NCI-H2196 (cell line): ENCODE results near the gene ADGRG3.

Experiments
- DNase-seq: peaks from one replicate; lab custom pipeline; 2025; ENCODE audit not compliant: unreplicated experiment; lab: John Stamatoyannopoulos, UW

Gene ADGRG3

DNA sequence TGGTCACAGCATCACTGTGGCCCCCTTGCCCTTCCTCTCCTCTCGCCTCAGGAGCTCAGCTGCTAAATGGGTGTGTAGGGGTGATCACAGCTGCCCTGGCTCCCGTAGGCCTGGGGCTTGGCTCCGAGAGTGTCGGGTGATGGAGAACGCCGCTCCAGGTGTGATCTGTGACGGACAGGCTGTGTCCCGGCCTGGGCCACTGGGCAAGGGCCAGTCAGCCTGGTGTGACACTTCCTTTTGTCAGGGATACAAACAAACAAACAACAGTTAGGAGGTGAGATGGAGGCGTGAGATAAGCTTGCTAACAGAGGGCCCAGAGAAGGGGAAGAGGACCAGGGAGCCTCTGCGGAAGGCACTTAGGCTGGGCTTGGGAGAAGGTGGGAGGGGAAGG, 37.7 kb upstream of the ADGRG3 start:
- no peak for DNase-seq

DNA sequence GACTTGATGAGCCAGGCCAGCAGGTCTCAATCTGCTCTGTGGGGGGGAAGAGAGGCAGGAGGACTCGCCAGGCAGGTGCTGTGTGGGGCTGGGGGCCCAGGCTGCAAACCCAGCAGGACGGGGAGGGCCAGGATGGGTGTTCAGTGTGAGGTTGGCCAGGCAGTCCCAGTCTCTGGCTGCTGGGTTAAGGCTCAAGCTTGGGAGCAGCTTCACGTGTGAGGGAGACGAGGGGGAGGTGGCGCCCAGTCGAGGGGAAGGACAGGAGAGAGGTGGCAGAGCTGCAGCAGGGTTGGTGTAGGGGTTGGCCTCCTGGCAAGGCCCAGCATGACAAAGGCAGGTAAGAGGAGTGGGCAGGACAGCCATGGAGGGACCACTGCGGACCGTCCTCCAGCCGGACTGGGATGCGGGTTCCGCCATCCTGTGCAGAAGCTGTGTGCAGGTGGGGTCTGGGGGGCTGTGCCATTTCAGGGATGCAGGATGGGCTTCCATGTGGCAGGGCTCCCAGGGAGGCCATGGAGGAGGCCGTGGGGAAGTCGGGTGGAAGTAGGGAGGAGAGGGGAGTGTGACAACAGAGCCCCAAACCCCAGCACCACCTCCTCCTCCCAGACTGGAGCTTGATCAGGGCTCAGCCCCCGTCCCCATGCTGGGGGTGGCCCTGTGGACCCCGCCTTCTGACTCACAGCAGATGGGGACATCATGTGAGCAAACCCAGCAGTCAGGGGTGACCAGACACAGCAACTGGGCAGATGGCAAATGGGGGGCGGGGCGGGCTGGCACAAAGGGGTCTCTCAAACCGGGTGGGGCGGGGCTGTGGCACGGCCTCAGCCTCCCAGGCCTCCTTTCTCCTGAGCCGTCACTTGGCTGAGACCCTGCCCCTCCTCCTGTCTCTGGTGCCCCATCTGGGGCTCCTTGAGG, 36.9 kb upstream of the ADGRG3 start:
- DNase-seq, result no peak

DNA sequence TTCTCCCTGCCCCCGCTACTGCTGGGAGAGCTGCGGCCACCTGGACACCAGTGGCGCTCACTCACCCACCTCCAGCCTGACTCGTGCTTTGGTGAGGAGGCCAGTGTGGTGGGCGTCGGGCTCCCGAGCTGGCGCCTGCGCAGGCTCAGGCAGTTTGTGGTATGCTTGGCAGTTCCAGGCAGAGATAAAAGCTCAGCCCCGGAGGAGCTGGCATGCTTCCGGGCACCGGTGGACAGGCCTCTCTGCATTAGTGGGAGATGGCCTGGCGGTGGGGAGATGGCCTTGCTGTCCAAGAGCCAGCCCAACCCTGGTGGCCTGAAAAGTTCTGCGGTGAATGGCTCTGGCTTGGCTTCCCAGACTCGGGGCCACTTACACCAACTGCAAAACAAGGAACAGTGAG, 35.5 kb upstream of the ADGRG3 start:
- no peak for DNase-seq

DNA sequence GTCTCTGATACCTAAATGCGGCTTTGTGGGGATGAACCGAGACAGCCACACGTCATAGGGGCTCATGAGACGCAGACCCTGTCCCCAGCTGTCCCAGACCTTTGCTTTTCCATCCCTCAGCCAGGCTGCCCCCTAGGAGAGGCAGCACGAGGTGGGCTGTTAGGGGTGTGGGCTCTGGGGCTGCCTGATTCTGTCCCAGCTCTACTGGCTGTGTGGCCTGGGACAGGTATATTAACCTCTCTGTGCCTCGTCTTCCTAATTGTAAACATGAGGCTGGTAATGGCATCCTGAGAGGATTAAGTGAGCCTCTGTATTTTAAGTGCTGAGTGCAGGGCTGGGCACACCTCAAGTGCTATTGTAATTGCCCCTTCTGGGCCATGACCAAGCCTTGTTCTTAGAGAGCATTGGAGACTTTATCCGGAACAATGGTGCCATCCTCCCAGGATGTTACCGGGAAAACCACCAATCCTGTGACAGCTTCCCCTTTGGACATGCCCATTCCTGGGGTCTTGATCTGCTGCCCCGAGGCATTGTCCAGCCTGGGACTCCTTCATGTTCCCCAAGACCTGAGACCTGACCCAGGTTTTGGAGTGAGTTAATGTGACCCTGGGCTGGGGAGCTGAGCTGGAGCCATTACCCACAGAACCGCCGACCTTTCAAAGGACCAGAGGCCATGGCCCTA, 34.6 kb upstream of the ADGRG3 start:
- no peak for DNase-seq

DNA sequence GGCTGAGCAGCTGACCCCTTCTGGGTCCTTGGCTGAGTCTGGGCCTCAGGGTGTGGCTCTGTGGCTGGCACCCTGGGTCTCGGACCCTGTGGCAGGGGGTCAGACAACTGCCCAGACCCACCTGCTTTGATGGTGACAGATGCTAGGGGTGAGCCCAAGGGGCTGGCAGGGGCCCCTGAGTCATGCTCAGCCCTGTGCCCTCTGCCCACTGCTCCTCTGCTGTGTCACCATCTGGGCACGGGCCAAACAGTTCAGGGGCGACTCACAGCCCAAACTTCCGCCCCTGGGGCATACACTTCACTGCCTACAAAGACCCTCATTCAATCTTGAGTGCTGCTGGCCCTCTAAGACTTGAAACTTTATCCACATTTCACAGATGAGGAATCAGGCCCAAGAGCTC, 33.9 kb upstream of the ADGRG3 start:
- DNase-seq, result no peak

DNA sequence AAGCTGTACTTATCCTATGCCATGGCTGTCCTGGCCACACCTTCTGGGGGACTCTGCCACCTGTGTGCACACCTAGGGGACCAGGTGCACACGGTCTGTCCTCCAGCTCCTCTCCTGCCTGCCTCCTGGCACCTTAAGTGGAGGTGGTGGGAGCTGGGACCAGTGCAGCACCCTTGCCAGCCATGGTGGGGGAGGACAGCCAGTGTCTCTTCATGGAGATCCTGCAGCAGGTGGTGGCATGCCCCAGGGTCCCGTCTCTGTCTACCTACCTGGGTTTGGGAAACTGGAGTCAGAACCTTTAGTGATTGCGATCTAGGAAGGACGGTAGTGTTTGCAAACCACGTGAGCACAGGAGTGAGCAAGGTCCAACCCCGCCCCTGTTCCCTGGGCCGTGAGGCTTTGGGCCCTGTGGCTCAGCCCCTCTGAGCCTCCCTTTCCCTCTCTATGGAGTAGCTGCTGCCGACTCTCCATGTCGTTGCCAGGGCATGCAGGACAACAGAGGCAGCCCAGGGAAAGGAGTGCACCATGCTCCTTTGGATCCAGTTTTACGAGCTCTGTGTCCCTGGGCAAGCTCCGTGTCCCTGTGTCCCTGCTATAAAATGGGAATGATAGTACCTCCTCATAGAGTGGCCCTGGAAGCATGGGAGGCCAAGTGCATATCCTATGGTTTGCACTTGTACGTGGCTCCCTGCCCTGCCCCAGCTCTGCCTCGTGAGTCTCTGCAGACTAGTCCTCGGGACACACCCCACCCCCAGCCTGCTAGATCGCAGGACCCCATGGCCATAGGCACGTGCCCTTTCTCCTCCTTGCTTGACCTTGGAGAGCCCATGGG, 32.6 kb upstream of the ADGRG3 start:
- no peak for DNase-seq

DNA sequence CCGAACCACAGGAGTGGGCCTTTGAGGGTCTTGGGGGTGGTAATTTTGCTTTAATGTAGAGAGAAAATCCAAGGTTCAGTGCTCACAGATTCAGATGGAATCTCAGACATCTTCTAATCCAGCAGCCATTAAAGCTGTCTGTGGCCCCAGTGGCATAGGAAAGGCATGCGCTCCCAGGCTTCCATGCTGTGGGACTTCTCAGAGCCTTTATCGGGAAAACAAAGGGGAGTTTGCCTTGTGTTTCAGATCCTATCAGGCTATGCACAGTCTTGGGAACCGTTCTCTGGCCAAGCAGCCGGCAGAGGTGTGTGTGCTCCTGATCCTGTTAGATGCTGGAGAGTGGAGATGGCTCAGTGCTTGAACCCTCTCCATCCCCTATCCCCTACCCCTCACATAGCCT, 31.9 kb upstream of the ADGRG3 start:
- no peak for DNase-seq

DNA sequence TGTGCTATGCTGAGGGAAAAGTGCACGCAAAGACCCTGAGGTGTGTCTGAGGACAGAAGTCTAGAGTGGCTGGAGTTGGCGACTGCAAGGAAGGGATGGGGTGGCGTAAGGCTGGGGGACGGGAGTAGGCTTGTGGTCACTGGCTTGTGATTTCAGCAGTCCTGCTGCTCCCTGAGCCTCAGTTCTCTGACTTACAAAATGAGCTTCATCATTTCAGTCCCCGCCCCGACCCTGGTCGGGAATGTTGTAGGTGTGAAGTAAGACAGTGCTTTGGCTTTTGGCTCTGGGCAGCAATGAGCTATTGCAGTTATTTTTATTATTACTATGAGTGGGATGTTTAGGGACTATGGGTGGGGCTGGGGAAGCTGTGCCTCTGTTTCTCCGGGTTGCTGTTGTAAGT, 31.1 kb upstream of the ADGRG3 start:
- DNase-seq, result no peak

DNA sequence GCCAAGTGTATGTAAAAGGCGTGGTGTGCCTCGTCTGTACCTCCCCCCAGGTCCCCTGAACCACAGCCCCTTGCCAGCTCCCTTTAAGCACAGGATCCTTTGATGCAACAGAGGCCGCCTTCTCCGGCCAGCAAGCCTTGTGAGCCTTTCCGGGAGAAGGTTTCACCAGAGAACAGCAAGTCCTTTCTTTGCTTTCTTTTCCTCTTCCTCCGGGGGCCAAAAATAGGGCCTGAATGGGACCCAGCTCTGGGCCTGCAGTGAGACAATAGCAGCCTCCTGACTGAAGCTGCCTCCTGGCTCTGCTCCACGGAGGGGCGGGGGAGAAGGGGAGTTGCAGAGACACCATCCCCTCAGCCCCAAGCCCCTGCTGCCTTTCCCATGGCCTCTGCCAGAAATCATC, 30.7 kb upstream of the ADGRG3 start:
- DNase-seq, result no peak

DNA sequence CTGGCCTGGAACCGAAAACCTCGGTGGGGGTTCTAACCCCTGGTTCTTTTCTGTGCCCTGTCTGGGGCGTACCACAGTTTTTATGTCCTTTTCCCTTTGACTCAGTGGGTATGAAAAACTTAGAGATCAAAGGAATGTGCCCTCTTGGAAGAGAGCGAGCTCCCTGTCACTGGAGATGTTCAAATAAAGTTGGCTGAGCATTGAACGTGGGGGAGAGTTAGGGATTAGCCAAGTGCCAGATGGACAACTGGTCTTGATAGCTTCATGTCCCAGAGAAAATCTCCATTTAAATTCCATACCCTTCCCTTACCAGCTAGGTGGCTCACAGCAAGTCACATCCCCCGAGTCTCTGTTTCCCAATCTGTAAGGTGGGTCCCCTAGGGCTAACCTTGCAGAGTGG, 30.1 kb upstream of the ADGRG3 start:
- no peak for DNase-seq

DNA sequence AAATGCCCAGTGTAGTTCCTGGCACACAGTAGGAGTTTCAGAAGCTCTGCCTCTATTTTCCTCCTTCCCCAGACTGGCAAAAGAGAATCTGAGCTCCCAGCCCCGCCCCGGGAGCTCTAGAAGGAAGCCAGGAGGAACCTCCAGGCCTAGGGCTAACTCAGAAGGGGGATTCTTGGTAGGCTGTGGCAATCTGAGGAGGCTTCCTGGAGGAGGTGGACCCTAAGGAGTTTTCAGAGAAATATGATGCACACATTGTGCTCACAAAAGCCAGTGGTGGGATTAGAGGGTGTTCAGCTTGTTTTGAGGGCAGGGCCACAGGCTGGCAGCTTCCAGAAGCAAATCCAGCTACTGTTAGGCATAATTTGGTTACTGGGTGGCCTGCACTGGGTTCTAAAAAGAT, 29.7 kb upstream of the ADGRG3 start:
- no peak for DNase-seq

DNA sequence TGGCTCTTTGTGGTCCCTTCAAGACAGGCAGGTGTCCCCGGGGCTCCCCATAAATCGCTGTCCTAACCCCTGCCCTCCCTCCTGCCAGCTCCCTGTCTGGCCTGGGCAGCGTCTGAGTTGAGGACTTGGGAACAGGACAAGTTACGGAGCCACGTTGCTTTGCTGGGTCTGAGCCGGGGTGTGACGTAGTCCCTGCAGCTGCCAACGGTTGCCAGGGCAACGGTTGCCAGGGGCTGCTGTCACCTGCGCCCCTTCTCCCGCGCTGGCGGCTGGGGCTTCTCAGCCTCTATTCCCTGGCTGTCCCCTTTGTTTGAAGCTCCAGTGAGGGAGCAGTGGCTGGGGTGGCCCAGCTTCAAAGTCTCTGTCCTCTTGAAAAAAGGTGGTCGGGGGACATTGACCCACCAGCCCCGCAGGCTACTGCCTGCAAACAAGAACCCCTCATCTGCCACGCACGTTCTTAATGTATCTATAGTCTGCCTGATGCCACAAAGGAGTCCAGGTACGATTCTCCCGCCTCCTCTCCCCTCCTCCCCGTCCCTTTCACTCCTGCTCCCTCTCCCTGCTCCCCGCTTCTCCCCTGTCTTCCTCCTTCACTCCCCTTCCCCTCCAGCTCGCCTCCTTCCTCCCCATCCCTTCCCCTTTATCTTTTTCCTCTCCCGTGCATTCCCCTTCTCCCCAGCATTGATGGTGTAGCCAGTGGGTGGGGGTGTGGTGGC, 28.8 kb upstream of the ADGRG3 start:
- no peak for DNase-seq

DNA sequence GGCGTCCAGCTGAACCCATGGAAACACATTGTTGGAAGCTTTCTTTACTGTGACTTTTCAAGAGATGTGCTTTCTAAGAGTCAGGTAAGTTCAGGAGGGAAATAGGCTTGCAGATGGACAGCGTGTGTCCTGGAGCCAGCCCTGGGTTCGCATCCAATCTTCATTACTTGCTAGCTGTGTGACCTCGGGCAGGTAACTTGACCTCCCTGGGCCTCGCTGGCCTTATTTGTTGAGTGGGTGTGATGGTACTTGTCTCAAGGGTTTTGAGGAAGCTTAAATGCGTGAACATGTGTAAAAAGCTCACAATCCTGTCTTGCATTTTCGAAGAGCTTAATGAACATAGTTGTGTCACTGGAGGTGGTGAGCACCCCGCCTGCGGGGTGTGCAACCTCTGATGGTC, 27.9 kb upstream of the ADGRG3 start:
- no peak for DNase-seq

DNA sequence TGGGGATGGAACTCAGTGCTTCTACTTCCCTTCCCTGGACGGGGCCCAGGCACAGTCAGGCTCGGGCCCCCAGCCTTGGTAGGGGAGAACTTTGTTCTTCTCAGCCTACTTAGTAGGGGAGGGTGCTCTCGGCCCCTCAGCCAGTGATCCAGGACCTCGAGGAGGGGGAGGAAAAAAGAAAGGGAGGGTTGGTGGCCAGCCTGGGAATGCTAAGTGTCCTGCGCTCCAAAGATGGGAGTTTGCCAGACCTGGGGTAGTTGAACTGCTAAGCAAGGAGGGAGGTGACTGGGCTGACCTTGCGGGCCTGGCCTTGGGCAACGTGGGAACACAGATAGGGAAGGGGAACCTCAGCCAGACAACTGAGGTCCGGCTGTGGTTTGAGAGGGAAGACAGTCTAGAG, 27.5 kb upstream of the ADGRG3 start:
- DNase-seq, result no peak

DNA sequence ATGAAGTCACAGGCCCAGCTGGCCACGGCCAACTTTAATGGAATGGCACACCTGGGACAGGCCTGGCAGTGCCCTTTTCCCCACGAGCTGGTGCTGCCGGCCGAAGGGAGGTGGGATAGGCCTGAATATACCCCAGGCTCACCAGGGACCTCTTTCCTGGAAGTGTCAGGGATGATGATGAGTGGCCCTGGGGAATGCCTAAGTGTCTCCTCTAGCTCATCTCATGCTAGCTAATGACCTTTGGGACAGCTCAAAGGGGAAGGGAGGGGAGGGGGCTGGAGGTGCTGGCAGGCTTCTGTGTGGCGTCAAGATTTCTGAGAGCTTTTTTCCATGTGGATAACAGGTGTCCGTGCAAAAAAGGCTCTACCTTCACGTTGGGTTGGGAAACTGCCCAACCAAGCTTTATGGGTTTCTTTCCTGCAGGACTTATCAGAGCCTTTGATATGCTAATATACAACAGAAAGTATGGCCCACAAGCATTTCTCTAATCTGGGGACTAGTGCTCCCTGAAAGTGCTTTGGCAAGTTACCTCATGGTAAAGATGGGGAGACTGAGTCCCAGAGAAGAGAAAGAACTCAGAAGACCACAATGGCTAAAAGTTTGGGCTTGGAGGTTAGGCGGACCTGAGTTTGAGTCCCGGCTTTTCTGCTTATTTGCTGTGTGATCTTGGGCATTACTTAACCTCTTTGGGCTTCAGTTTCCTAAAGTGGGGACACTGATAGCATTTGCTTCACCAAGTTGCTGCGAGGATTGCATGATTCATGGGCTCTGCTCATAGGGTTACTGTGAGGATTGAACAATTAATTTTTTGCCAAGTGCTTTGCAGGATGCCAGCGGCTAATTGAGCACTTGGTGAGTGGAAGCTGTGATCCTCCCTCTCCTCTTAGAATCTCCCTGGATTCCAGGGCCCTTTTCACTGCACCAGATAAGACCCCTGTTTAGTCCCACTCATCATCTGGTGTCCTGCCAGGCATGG, 25.7 kb upstream of the ADGRG3 start:
- no peak for DNase-seq

DNA sequence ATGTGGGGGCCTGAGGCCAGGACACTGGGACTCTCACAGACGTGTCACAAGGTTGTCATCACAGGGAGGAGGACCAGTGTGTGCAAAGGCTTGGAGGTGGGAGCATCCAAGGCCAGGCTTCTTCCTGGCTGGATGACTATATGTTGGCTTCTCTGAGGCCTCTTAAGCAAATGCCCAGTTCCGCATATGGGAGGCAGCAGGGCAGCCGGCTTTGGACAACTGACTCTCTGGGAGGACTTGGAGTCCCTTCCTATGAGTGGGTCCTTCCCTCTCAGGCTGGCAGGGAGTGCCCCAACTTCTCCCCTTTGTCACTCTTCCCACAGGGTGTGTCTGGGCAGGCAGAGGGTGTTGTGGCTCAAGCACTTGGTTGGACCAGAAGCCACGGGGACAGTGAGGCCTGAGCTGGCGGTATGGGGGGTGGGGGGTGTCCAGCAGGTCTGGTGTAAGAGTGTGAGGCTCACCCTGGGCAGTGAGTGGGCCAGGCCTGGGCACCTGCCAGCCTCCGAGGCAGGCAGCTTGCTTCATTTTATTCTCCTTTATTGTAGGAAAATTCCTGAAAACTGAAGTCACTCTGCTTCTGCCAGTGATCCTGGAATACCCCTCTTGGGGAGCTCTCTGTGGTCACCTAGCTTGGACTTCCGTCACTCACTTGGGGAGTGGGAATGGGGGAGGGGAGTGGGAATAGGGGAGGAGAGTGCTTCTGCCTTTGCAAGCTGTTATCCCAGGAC, 24.8 kb upstream of the ADGRG3 start:
- no peak for DNase-seq

DNA sequence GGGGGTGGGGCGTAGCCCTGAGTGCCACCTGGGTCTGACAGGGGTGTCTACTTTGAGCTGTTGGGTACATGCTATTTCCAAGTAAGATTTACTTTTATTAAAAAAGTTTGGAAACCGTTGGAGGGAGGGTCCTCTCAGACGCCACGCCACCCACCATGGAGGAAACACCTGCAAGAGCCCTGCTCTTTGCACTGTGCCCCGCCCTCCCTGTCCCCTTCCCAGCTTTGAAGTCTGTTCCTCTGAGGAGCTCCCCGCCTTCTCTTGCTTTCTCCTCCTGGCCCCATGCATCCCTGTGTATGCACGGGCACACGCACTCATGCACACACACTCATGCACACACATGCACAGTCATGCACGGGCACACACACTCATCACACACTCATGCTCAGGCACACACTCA, 24.2 kb upstream of the ADGRG3 start:
- no peak for DNase-seq

DNA sequence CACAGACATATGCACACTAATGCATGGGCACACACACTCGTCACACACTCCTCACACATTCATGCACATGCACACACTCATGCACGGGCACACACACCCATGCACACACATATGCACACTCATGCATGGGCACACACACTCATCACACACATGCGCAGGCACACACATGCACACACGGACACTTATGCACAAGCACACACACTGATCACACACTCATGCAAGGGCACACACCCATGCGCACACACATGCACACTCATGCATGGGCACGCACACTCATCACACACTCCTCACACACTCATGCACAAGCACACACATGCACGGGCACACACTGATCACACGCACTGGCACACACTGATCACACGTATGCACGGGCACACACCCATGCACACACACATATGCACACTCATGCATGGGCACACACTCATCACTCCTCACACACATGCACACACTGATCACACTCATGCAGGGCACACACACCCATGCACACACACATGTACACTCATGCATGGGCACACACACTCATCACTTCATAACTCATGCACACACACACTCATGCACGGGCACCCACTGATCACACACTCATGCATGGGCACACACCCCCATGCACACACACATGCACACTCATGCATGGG, 23.6 kb upstream of the ADGRG3 start:
- no peak for DNase-seq

DNA sequence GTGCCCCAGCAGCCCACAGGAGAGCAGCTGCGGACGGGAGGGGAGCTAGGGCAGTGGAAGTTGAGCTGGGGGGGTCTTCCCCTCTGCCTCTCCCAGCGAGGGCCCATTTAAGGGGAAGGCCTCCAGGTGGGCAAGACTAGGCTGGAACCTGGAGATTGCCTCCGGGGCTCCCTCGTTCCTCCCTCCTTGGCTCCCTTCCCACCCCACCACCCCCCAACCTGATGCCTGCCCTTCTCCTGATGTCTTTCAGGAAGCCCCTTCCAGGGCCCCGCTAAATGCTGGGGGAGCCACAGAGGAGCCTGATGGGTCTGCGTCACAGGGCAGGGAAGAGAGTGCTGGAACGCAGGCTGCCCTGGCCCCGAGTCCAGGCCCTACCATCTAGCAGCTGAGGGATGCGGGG, 22.9 kb upstream of the ADGRG3 start:
- no peak for DNase-seq
